H9 (cell line): ENCODE results near the gene TMEM176A. TPM values are rescaled to one million over a fixed set of nuclear protein-coding genes. Genes with fewer than 3 reads are reported as not detected.

Source experiments
- DNase-seq: peaks from one replicate; pipeline ENCODE4 v3.0.0-alpha.2; 2017
- H2AFZ ChIP-seq: one replicate; pipeline ENCODE4 v1.6.1; 2013; ENCODE audit warnings: mild to moderate bottlenecking, low read length, control low read depth, moderate library complexity
- H2AK5ac ChIP-seq: 2 replicates; pipeline ENCODE4 v1.6.1; 2013; ENCODE audit warnings: low read length, control low read depth, mixed read lengths; ENCODE audit not compliant: insufficient read length
- H2BK120ac ChIP-seq: one replicate; pipeline ENCODE4 v1.6.1; 2013; ENCODE audit warnings: low read depth, mild to moderate bottlenecking, low read length, control low read depth, inconsistent platforms; ENCODE audit not compliant: poor library complexity, severe bottlenecking
- H2BK12ac ChIP-seq: 2 replicates; pipeline ENCODE4 v1.6.1; 2013; ENCODE audit warnings: low read length, control low read depth, mixed read lengths, low read depth; ENCODE audit not compliant: insufficient read length
- H2BK15ac ChIP-seq: 2 replicates; pipeline ENCODE4 v1.6.1; 2013; ENCODE audit warnings: low read depth, low read length, control low read depth
- H2BK20ac ChIP-seq: one replicate; pipeline ENCODE4 v1.6.1; 2013; ENCODE audit warnings: low read depth, mild to moderate bottlenecking, low read length, control low read depth, inconsistent platforms; ENCODE audit not compliant: poor library complexity, severe bottlenecking
- H2BK5ac ChIP-seq: 2 replicates; pipeline ENCODE4 v1.6.1; 2013; ENCODE audit warnings: low read length, control low read depth, mixed read lengths; ENCODE audit not compliant: insufficient read length
- H3K14ac ChIP-seq: 2 replicates; pipeline ENCODE4 v1.6.1; 2013; ENCODE audit warnings: low read length, control low read depth; ENCODE audit not compliant: insufficient read depth
- H3K18ac ChIP-seq: 2 replicates; pipeline ENCODE4 v1.6.1; 2013; ENCODE audit warnings: low read depth, mild to moderate bottlenecking, mixed read lengths, low read length, control low read depth; ENCODE audit not compliant: insufficient read length
- H3K23ac ChIP-seq: 2 replicates; pipeline ENCODE4 v1.6.1; 2013; ENCODE audit warnings: low read length, control low read depth, mixed read lengths, low read depth; ENCODE audit not compliant: insufficient read length
- H3K23me2 ChIP-seq: 2 replicates; pipeline ENCODE4 v1.6.1; 2013; ENCODE audit warnings: low read depth, mild to moderate bottlenecking, mixed read lengths, low read length, control low read depth; ENCODE audit not compliant: insufficient read length, poor library complexity, severe bottlenecking
- H3K27ac ChIP-seq: 2 replicates; pipeline ENCODE4 v1.5.1; 2013; ENCODE audit warnings: low read length, control low read depth, mixed read lengths, low read depth; ENCODE audit not compliant: insufficient read length
- H3K27me3 ChIP-seq: 2 replicates; pipeline ENCODE4 v1.6.1; 2013; ENCODE audit warnings: low read length, control low read depth, inconsistent platforms; ENCODE audit not compliant: insufficient read depth
- H3K4ac ChIP-seq: 2 replicates; pipeline ENCODE4 v1.6.1; 2013; ENCODE audit warnings: low read depth, mild to moderate bottlenecking, control low read depth, inconsistent platforms, low read length, moderate library complexity
- H3K4me1 ChIP-seq: 2 replicates; pipeline ENCODE4 v1.6.1; 2013; ENCODE audit warnings: low read length, control low read depth, inconsistent platforms; ENCODE audit not compliant: insufficient read depth
- H3K4me2 ChIP-seq: 2 replicates; pipeline ENCODE4 v1.6.1; 2013; ENCODE audit warnings: low read length, control low read depth, mixed read lengths; ENCODE audit not compliant: insufficient read length, insufficient read depth
- H3K56ac ChIP-seq: 2 replicates; pipeline ENCODE4 v1.6.1; 2013; ENCODE audit warnings: low read depth, mild to moderate bottlenecking, mixed read lengths, low read length, control low read depth; ENCODE audit not compliant: insufficient read length
- H3K79me1 ChIP-seq: 2 replicates; pipeline ENCODE4 v1.6.1; 2013; ENCODE audit warnings: low read depth, mild to moderate bottlenecking, moderate library complexity, low read length, control low read depth, inconsistent platforms; ENCODE audit not compliant: insufficient read depth, poor library complexity, severe bottlenecking
- H3K79me2 ChIP-seq: 2 replicates; pipeline ENCODE4 v1.6.1; 2013; ENCODE audit warnings: low read length, control low read depth, inconsistent platforms; ENCODE audit not compliant: insufficient read depth
- H3K9ac ChIP-seq: 2 replicates; pipeline ENCODE4 v1.6.1; 2013; ENCODE audit warnings: low read length, control low read depth, mixed read lengths; ENCODE audit not compliant: insufficient read length; ENCODE audit errors: extremely low read depth
- H3K9me3 ChIP-seq: one replicate; pipeline ENCODE4 v1.6.1; 2013; ENCODE audit warnings: low read depth, low read length, inconsistent platforms; ENCODE audit not compliant: control insufficient read depth
- H3T11ph ChIP-seq: one replicate; pipeline ENCODE4 v1.6.1; 2013; ENCODE audit warnings: mild to moderate bottlenecking, low read length, control low read depth, inconsistent platforms
- H4K20me1 ChIP-seq: one replicate; pipeline ENCODE4 v1.6.1; 2013; ENCODE audit not compliant: control insufficient read depth, insufficient read length, insufficient read depth
- H4K5ac ChIP-seq: 2 replicates; pipeline ENCODE4 v1.6.1; 2013; ENCODE audit warnings: low read depth, mild to moderate bottlenecking, mixed read lengths, low read length, control low read depth; ENCODE audit not compliant: insufficient read length
- H4K8ac ChIP-seq: replicated peaks from 2 replicates; pipeline ENCODE4 v1.6.1; 2013; ENCODE audit warnings: low read length, control low read depth, mixed read lengths, low read depth; ENCODE audit not compliant: insufficient read length
- H4K91ac ChIP-seq: 2 replicates; pipeline ENCODE4 v1.6.1; 2013; ENCODE audit warnings: low read depth, mild to moderate bottlenecking, moderate library complexity, mixed read lengths, low read length, control low read depth; ENCODE audit not compliant: insufficient read length
- H3K27ac Mint-ChIP-seq, 3 experiments: 2 replicates in 2 of 3; 3 replicates in 1 of 3; pipeline ENCODE4 v1.8.0; 2020 to 2021; ENCODE audit warnings: mixed read lengths in 3 of 3, mild to moderate bottlenecking in 1 of 3, moderate library complexity in 1 of 3
- H3K27me3 Mint-ChIP-seq: 2 replicates; pipeline ENCODE4 v1.8.0; 2021; ENCODE audit warnings: low read depth, mild to moderate bottlenecking, moderate library complexity, mixed read lengths
- H3K36me3 Mint-ChIP-seq, 3 experiments: 2 replicates in 2 of 3; 3 replicates in 1 of 3; pipeline ENCODE4 v1.8.0; 2020 to 2021; ENCODE audit warnings: low read depth in 3 of 3, mixed read lengths in 3 of 3; ENCODE audit not compliant: insufficient read depth in 1 of 3
- H3K4me1 Mint-ChIP-seq, 2 experiments: 2 replicates each; pipeline ENCODE4 v1.8.0; 2020; ENCODE audit warnings: mixed read lengths in 2 of 2
- H3K4me3 Mint-ChIP-seq, 2 experiments: 2 replicates in 1 of 2; 3 replicates in 1 of 2; pipeline ENCODE4 v1.8.0; 2020 to 2021; ENCODE audit warnings: mild to moderate bottlenecking in 2 of 2, mixed read lengths in 2 of 2, moderate library complexity in 1 of 2
- H3K9me3 Mint-ChIP-seq, 2 experiments: 2 replicates in 1 of 2; 3 replicates in 1 of 2; pipeline ENCODE4 v1.8.0; 2020; ENCODE audit warnings: mild to moderate bottlenecking in 2 of 2, mixed read lengths in 2 of 2, moderate library complexity in 1 of 2
- CTCF ChIP-seq: fragments of 200-600 bp; sonication (generic); conservative IDR thresholded peaks from 3 replicates; pipeline ENCODE4 v1.8.0; 2021; ENCODE audit warnings: antibody characterized with exemption, mild to moderate bottlenecking
- WGBS: extraction: QIAGEN DNeasy Blood & Tissue Kit; methylation state at CpG from one replicate; pipeline ENCODE4 v1.1.7; 2013; ENCODE audit warnings: missing lambda C conversion rate, low lambda C conversion rate, mixed read lengths; ENCODE audit not compliant: insufficient read length; ENCODE audit errors: extremely low coverage; 5-methylcytosine and 5-hydroxymethylcytosine counted together
- total RNA-seq: library from RNA; stranded (reverse); gene quantifications from 2 replicates; pipeline ENCODE4 v1.2.1, GENCODE V29; 2021

Gene TMEM176A
- total RNA-seq, 1 experiment from 2014 or later, result not detected

GRCh38 chr7:150852371-150852905 is 51.9 kb downstream of the TMEM176A start, which contains the start of gene AOC1:
TSS of gene AOC1 (plus strand) at chr7:150852517. CDS start at chr7:150856471, 3,954 bp downstream.
- H3K27ac Mint-ChIP-seq, result no peak within 1 kb of the TSS
- H2BK12ac ChIP-seq, result no peak within 1 kb of the TSS
- H3K27me3 Mint-ChIP-seq, result peaks cover 33% of the 10 kb centered on the region
- no peak within 1 kb of the TSS for H4K5ac ChIP-seq
- H3K4me3 Mint-ChIP-seq, result no peak within 1 kb of the TSS
- H2AFZ ChIP-seq, result no peak within 1 kb of the TSS
- H2BK120ac ChIP-seq, result no peak within 1 kb of the TSS
- H3K4me1 Mint-ChIP-seq, result peaks cover 7 to 15% of the 10 kb centered on the region in 2 experiments
- H4K20me1 ChIP-seq, result no peaks in the 10 kb centered on the region
- no peak within 1 kb of the TSS for H4K91ac ChIP-seq
- H3K9ac ChIP-seq, result no peak within 1 kb of the TSS
- H3K79me2 ChIP-seq, result no peaks in the 10 kb centered on the region
- H2BK15ac ChIP-seq, result no peak within 1 kb of the TSS
- no peaks in the 10 kb centered on the region for H3K9me3 Mint-ChIP-seq
- H3K4me1 ChIP-seq, result no peaks in the 10 kb centered on the region
- H3K4ac ChIP-seq, result no peak within 1 kb of the TSS
- no peak within 1 kb of the TSS for H4K8ac ChIP-seq
- no peaks in the 10 kb centered on the region for H3K9me3 ChIP-seq
- H2AK5ac ChIP-seq, result no peak within 1 kb of the TSS
- no peak for TF ChIP-seq CTCF
- no peak within 1 kb of the TSS for H2BK5ac ChIP-seq
- WGBS, result no CpG with 5 or more reads among the region's 8 CpGs
- no peak within 1 kb of the TSS for H3K27ac ChIP-seq
- H3T11ph ChIP-seq, result no peak within 1 kb of the TSS
- no peak within 1 kb of the TSS for H3K56ac ChIP-seq
- no peak within 1 kb of the TSS for H3K18ac ChIP-seq
- H2BK20ac ChIP-seq, result no peak within 1 kb of the TSS
- H3K27me3 ChIP-seq, result no peaks in the 10 kb centered on the region
- H3K23ac ChIP-seq, result no peak within 1 kb of the TSS
- H3K14ac ChIP-seq, result no peak within 1 kb of the TSS
- H3K36me3 Mint-ChIP-seq, result no peaks in the 10 kb centered on the region
- DNase-seq, result peak; percentile 48
- no peaks in the 10 kb centered on the region for H3K23me2 ChIP-seq
- no peaks in the 10 kb centered on the region for H3K79me1 ChIP-seq
- no peak within 1 kb of the TSS for H3K4me2 ChIP-seq
